ENCODE data around the gene ATP2C2.

GRCh38 chr16:84339311-84339710, 29.0 kb upstream of the ATP2C2 start:
- TF ChIP-seq CTCF (conservative IDR thresholded peaks at IDR 0.05; ENCODE audit: low read depth, low read length) = no peak
- TF ChIP-seq EZH2 (IDR thresholded peaks at IDR 0.05; ENCODE audit: borderline replicate concordance, low read depth, low read length, poor library complexity, severe bottlenecking) = no peak
